Fibroblast of lung (primary cell): ENCODE data around the gene ANK2. TPM values are rescaled to one million over a fixed set of nuclear protein-coding genes. Genes with fewer than 3 reads are reported as not detected.
A peak's percentile ranks its signal among the peaks of the same experiment; 100 is the strongest.

Experiments
- DNase-seq, 2 donors: peaks; one replicate each; pipeline versions ENCODE4 v3.0.0 to v3.0.0-alpha.2; 2010; ENCODE audit warnings: low read depth in 2 of 2
- H2AFZ ChIP-seq: 2 replicates; pipeline ENCODE4 v1.5.1; 2012; ENCODE audit warnings: low read length, control low read depth, inconsistent platforms
- H3K27ac ChIP-seq: 2 replicates; pipeline ENCODE4 v1.5.1; 2011; ENCODE audit warnings: low read length, control low read depth; ENCODE audit not compliant: insufficient read depth
- H3K27me3 ChIP-seq: 2 replicates; pipeline ENCODE4 v1.5.1; 2011; ENCODE audit warnings: mild to moderate bottlenecking, low read length; ENCODE audit not compliant: control insufficient read depth, insufficient read depth
- H3K36me3 ChIP-seq: 2 replicates; pipeline ENCODE4 v1.5.1; 2011; ENCODE audit warnings: low read length; ENCODE audit not compliant: control insufficient read depth, insufficient read depth
- H3K4me1 ChIP-seq: 2 replicates; pipeline ENCODE4 v1.5.1; 2011; ENCODE audit warnings: low read length; ENCODE audit not compliant: control insufficient read depth, insufficient read depth; ENCODE audit errors: extremely low read depth
- H3K4me2 ChIP-seq: 2 replicates; pipeline ENCODE4 v1.5.1; 2011; ENCODE audit warnings: low read length, control low read depth; ENCODE audit not compliant: insufficient read depth; ENCODE audit errors: extremely low read depth
- H3K4me3 ChIP-seq, 4 experiments: fragments of 200-600 bp in 1 of 4; sonication (generic) in 1 of 4; replicated peaks in 1 of 4; 2 replicates each; pipeline ENCODE4 v1.5.1; 2011 to 2016; ENCODE audit warnings: low read length in 4 of 4, low read depth in 3 of 4, mild to moderate bottlenecking in 3 of 4, control low read depth in 2 of 4, inconsistent platforms in 1 of 4, mixed read lengths in 1 of 4; ENCODE audit not compliant: insufficient read depth in 1 of 4; ENCODE audit errors: control extremely low read depth in 1 of 4
- H3K79me2 ChIP-seq: 2 replicates; pipeline ENCODE4 v1.5.1; 2012; ENCODE audit warnings: mild to moderate bottlenecking, low read length, inconsistent platforms; ENCODE audit not compliant: control insufficient read depth, insufficient read depth
- H3K9ac ChIP-seq: 2 replicates; pipeline ENCODE4 v1.5.1; 2011; ENCODE audit warnings: mild to moderate bottlenecking, low read length, control low read depth; ENCODE audit not compliant: insufficient read depth
- H3K9me3 ChIP-seq: 2 replicates; pipeline ENCODE4 v1.5.1; 2012; ENCODE audit warnings: low read depth, low read length; ENCODE audit not compliant: control insufficient read depth, insufficient read depth
- H4K20me1 ChIP-seq: 2 replicates; pipeline ENCODE4 v1.5.1; 2011; ENCODE audit warnings: low read length; ENCODE audit not compliant: control insufficient read depth, insufficient read depth; ENCODE audit errors: extremely low read depth
- CTCF ChIP-seq, 2 donors: IDR thresholded peaks in 1 of 2; conservative IDR thresholded peaks in 1 of 2; 1 replicate in 1 of 2; 2 replicates in 1 of 2; pipeline ENCODE4 v1.5.1; 2011 to 2012; ENCODE audit warnings: low read length in 2 of 2, control low read depth in 1 of 2, inconsistent platforms in 1 of 2, low read depth in 1 of 2, mild to moderate bottlenecking in 1 of 2
- EZH2 ChIP-seq: IDR thresholded peaks from 2 replicates; pipeline ENCODE4 v1.5.1; 2012; ENCODE audit warnings: low read length, control low read depth, mild to moderate bottlenecking; ENCODE audit errors: missing control alignments
- polyA plus RNA-seq, 2 donors: library from polyadenylated mRNA; depleted of rRNA in 1 of 2; stranded (reverse) in 1 of 2; unstranded in 1 of 2; fragments of >200 nt; gene quantifications; 2 replicates each; pipeline ENCODE4 v1.2.1, GENCODE V29; 2011 to 2012; ENCODE audit warnings: missing spikeins in 1 of 2
- total RNA-seq: library from RNA; depleted of rRNA; stranded (reverse); fragments of >200 nt; gene quantifications from 2 replicates; pipeline ENCODE4 v1.2.1, GENCODE V29; 2014

Gene ANK2
- total and polyA plus RNA-seq, 2 donors (not counting 1 experiment from before 2014, with no cell fraction given), result 10.9 to 95.1 TPM

DNA sequence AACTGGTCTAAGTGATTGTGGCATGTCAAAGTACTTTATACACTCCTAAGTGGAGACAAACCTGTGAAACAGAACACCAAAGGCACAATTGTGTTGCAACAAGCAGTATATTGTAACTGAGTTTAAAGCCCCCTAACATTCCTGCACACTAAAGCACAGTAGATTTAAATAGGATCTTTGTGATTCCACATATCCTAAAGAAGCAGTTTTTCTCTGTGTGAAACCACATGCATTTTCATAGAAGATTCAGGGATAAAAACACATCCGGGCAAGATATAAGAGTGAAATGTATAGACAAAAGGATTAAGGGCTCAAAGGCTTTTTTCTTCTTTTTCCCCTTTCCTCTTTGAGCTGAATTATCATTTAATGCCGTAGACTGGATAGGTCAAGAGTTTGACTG lies 82.2 kb downstream of the ANK2 start:
- TF ChIP-seq EZH2 (no peak), CTCF (conservative IDR thresholded peaks at IDR 0.05 in 1 of 2, IDR thresholded peaks at IDR 0.05 in 1 of 2; ENCODE audit: low read depth in 1 of 2, low read length in 2 of 2) (no peak)
- Histone ChIP-seq H3K9ac (no peak overlapping the region), H3K4me2 (no peak overlapping the region), H3K79me2 (no peaks in the 10 kb centered on the region), H2AFZ (no peak overlapping the region), H3K4me3 (no peak overlapping the region), H3K36me3 (no peaks in the 10 kb centered on the region), H3K27me3 (no peaks in the 10 kb centered on the region), H4K20me1 (no peaks in the 10 kb centered on the region), H3K27ac (no peak overlapping the region), H3K9me3 (no peaks in the 10 kb centered on the region), H3K4me1 (no peaks in the 10 kb centered on the region)
- DNase-seq, result no peak

DNA sequence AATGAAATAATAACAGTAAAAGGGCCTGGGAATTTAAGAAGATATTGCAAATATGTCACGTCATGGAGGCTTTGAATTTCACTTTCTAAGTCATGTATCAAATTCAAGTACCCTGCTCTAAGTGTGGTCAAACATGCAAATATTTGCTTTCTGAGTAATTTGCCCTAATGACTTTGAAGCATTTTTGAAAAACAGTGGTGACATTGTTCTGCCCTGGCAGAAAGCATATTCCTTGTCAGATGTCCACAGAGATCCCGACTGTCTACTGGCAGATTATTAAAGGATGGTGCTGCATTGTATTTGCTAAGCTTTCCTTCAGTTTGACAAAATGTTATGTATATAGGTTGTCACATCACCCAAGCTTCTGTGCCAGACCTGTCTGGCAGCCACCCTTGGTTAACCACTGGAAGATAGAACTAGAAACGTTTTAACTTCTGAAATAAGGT lies 92.5 kb downstream of the ANK2 start:
- Histone ChIP-seq H3K9me3 (no peaks in the 10 kb centered on the region), H3K4me2 (peak overlapping the region; percentile 18), H3K27ac (no peak overlapping the region), H3K9ac (no peak overlapping the region), H2AFZ (no peak overlapping the region), H3K4me3 (no peak overlapping the region), H3K4me1 (no peaks in the 10 kb centered on the region), H3K36me3 (no peaks in the 10 kb centered on the region), H4K20me1 (no peaks in the 10 kb centered on the region), H3K79me2 (no peaks in the 10 kb centered on the region), H3K27me3 (no peaks in the 10 kb centered on the region)
- DNase-seq, result peak; percentile 80 to 93
- TF ChIP-seq CTCF (conservative IDR thresholded peaks at IDR 0.05 in 1 of 2, IDR thresholded peaks at IDR 0.05 in 1 of 2; ENCODE audit: low read depth in 1 of 2, low read length in 2 of 2) (no peak), EZH2 (no peak)

- Histone ChIP-seq H3K9me3 (no peaks in the 10 kb centered on the region), H3K4me1 (no peaks in the 10 kb centered on the region), H4K20me1 (no peaks in the 10 kb centered on the region), H3K79me2 (no peaks in the 10 kb centered on the region), H3K4me2 (no peak overlapping the region), H3K9ac (no peak overlapping the region), H3K4me3 (no peak overlapping the region), H3K36me3 (no peaks in the 10 kb centered on the region), H2AFZ (no peak overlapping the region), H3K27ac (no peak overlapping the region), H3K27me3 (no peaks in the 10 kb centered on the region)
- TF ChIP-seq CTCF (conservative IDR thresholded peaks at IDR 0.05 in 1 of 2, IDR thresholded peaks at IDR 0.05 in 1 of 2; ENCODE audit: low read depth in 1 of 2, low read length in 2 of 2) (no peak), EZH2 (no peak)
- DNase-seq, result no peak
These were observed 92.9 kb downstream of the ANK2 start for GRCh38 chr4:113142351-113142750.
